Measurements from ENCODE around the gene RNF135. TPM values are rescaled to one million over a fixed set of nuclear protein-coding genes. Genes with fewer than 3 reads are reported as not detected.

Gene RNF135
- total and polyA plus RNA-seq, 2 of the 4 experiments (the other 2 are of a cell fraction): 5.9 to 9.0 TPM

DNA sequence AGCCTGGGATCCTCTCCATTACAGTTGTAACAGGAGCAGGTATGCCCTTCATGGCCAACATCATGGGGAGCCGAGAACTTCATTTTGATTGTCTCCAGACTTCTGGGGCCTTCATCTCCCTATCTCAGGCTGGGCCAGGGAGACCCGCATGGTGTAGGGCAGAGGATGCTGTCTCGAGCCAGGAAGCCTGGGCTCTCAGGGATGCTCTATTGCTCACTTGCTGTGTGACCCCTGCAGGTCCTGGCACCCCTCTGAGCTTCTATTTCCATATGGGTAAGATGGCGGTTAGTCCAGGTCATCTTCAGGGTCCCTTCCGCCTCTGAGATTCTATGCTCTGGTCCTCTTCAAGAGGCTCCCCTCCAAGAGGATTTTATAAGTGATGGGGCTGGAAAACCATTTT is 20.6 kb upstream of the RNF135 start:
- CTCF ChIA-PET: no interaction called here
- Histone ChIP-seq H3K36me3 (ENCODE audit: control insufficient read depth, insufficient read depth, low read length) (no peaks in the 10 kb centered on the region), H2BK20ac (ENCODE audit: low read depth, low read length) (no peak overlapping the region), H2AK9ac (replicated peaks; ENCODE audit: low read depth, low read length, poor library complexity) (no peak overlapping the region), H4K20me1 (ENCODE audit: insufficient read depth, low read length) (no peaks in the 10 kb centered on the region), H3K27ac (ENCODE audit: insufficient read depth, low read length) (no peak overlapping the region), H2BK120ac (ENCODE audit: low read depth, low read length) (no peak overlapping the region), H2AFZ (replicated peaks; ENCODE audit: low read length, poor library complexity) (no peak overlapping the region), H3K4me3 (ENCODE audit: insufficient read depth, low read depth, low read length) (no peak overlapping the region), H3K79me1 (ENCODE audit: low read depth in 1 of 2, low read length in 2 of 2) (no peaks in the 10 kb centered on the region), H4K5ac (ENCODE audit: low read depth, low read length) (no peak overlapping the region), H3K4ac (ENCODE audit: low read depth, low read length) (no peak overlapping the region), H3K9me3 (ENCODE audit: control insufficient read depth, insufficient read depth, low read length) (no peaks in the 10 kb centered on the region), H3K56ac (ENCODE audit: extremely low read depth, insufficient read depth, low read length) (no peak overlapping the region), H3K9me1 (ENCODE audit: insufficient read depth, low read length) (0 out of 2 replicates have a peak, but pooled peaks cover under 1% of the 10 kb centered on the region), H2AK5ac (ENCODE audit: low read depth, low read length) (no peak overlapping the region; the same call in 1 of the 2 replicates), H2BK5ac (ENCODE audit: low read depth, low read length, poor library complexity, severe bottlenecking) (no peak overlapping the region), H3K18ac (ENCODE audit: low read depth, low read length) (no peak overlapping the region), H3K9ac (ENCODE audit: low read depth, low read length) (no peak overlapping the region), H3K4me1 (ENCODE audit: control insufficient read depth, insufficient read depth, low read length) (peaks cover 4% of the 10 kb centered on the region; the same call in 1 of the 2 replicates), H4K91ac (ENCODE audit: insufficient read depth, low read depth, low read length) (no peak overlapping the region), H3K23ac (ENCODE audit: low read depth, low read length) (no peak overlapping the region), H2BK15ac (ENCODE audit: low read depth, low read length) (no peak overlapping the region), H3K14ac (replicated peaks; ENCODE audit: low read depth, low read length) (no peak overlapping the region), H3K4me2 (ENCODE audit: low read depth, low read length) (no peak overlapping the region), H3K27me3 (ENCODE audit: control insufficient read depth, insufficient read depth, low read length) (no peaks in the 10 kb centered on the region; the same call in 1 of the 2 replicates), H4K8ac (ENCODE audit: low read depth in 2 of 2, low read length in 2 of 2) (no peak overlapping the region)
- intact Hi-C loops (cut with micrococcal nuclease) (no loop called here), dilution Hi-C loops (cut with HindIII; ENCODE audit: low sequenced_read_pairs, unreplicated experiment) (no loop called here), in situ Hi-C loops (cut with MboI; ENCODE audit: low sequenced_read_pairs) (no loop called here)
- 83% methylated on average over 1 of the region's 5 CpGs; no CpG with 5 or more reads in 1 of the 2 experiments for WGBS, 2 experiments (ENCODE audit: extremely low coverage in 2 of 2, insufficient read length in 1 of 2)
- TF ChIP-seq RCOR1 (IDR thresholded peaks at IDR 0.05; ENCODE audit: insufficient replicate concordance, low read length) (no peak), NFE2L2 (IDR thresholded peaks at IDR 0.05; ENCODE audit: low read depth, low read length) (no peak), RFX5 (IDR thresholded peaks at IDR 0.05; ENCODE audit: low read depth, low read length) (no peak), FOS (IDR thresholded peaks at IDR 0.05; ENCODE audit: low read depth, low read length) (no peak), MAZ (IDR thresholded peaks at IDR 0.05; ENCODE audit: borderline replicate concordance, low read depth, low read length) (no peak)
- TF ChIP-seq, protein P1, sequence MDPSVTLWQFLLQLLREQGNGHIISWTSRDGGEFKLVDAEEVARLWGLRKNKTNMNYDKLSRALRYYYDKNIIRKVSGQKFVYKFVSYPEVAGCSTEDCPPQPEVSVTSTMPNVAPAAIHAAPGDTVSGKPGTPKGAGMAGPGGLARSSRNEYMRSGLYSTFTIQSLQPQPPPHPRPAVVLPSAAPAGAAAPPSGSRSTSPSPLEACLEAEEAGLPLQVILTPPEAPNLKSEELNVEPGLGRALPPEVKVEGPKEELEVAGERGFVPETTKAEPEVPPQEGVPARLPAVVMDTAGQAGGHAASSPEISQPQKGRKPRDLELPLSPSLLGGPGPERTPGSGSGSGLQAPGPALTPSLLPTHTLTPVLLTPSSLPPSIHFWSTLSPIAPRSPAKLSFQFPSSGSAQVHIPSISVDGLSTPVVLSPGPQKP (IDR thresholded peaks at IDR 0.05; ENCODE audit: borderline replicate concordance, low read depth, low read length): no peak
- no TSS peak for BruUV-seq (replicated peaks)
- POLR2A ChIA-PET (ENCODE audit: unreplicated experiment): no interaction called here
- ATAC-seq (ENCODE audit: low read depth): no peak
- no peak for DNase-seq

Data from IMR-90 (cell line).